Measurements from ENCODE around the gene PPP1R37.

Gene PPP1R37

GRCh38 chr19:45123440-45123850 lies 30.5 kb downstream of the PPP1R37 start:
- Histone ChIP-seq H3K36me3 (ENCODE audit: control insufficient read depth, low read depth, low read length) (no peaks in the 10 kb centered on the region), H3K9me3 (ENCODE audit: control insufficient read depth, low read depth, low read length) (no peaks in the 10 kb centered on the region), H3K27me3 (ENCODE audit: control insufficient read depth, insufficient read depth, low read length) (no peaks in the 10 kb centered on the region), H3K4me3 (ENCODE audit: low read length) (no peak overlapping the region), H3K9ac (ENCODE audit: low read length) (no peak overlapping the region), H3K27ac (ENCODE audit: low read length) (no peak overlapping the region), H3K4me1 (ENCODE audit: control insufficient read depth, low read depth, low read length) (no peaks in the 10 kb centered on the region)

- H3K4me1 ChIP-seq (ENCODE audit: control insufficient read depth, low read depth, low read length) = no peaks in the 10 kb centered on the region
- no peak overlapping the region for H3K27ac ChIP-seq (ENCODE audit: low read length)
- no peaks in the 10 kb centered on the region for H3K27me3 ChIP-seq (ENCODE audit: control insufficient read depth, insufficient read depth, low read length)
- no peaks in the 10 kb centered on the region for H3K36me3 ChIP-seq (ENCODE audit: control insufficient read depth, low read depth, low read length)
- H3K4me3 ChIP-seq (ENCODE audit: low read length) = no peak overlapping the region
- no peaks in the 10 kb centered on the region for H3K9me3 ChIP-seq (ENCODE audit: control insufficient read depth, low read depth, low read length)
- no peak overlapping the region for H3K9ac ChIP-seq (ENCODE audit: low read length)
These were observed 31.0 kb downstream of the PPP1R37 start for GRCh38 chr19:45124021-45124420.

- Histone ChIP-seq H3K27me3 (ENCODE audit: control insufficient read depth, insufficient read depth, low read length) (no peaks in the 10 kb centered on the region), H3K27ac (ENCODE audit: low read length) (no peak overlapping the region), H3K36me3 (ENCODE audit: control insufficient read depth, low read depth, low read length) (no peaks in the 10 kb centered on the region), H3K9ac (ENCODE audit: low read length) (no peak overlapping the region), H3K9me3 (ENCODE audit: control insufficient read depth, low read depth, low read length) (no peaks in the 10 kb centered on the region), H3K4me1 (ENCODE audit: control insufficient read depth, low read depth, low read length) (no peaks in the 10 kb centered on the region), H3K4me3 (ENCODE audit: low read length) (no peak overlapping the region)
These were observed 32.4 kb downstream of the PPP1R37 start for GRCh38 chr19:45125360-45125759.

- Histone ChIP-seq H3K27me3 (ENCODE audit: control insufficient read depth, insufficient read depth, low read length) (no peaks in the 10 kb centered on the region), H3K4me3 (ENCODE audit: low read length) (no peak overlapping the region), H3K27ac (ENCODE audit: low read length) (no peak overlapping the region), H3K9me3 (ENCODE audit: control insufficient read depth, low read depth, low read length) (no peaks in the 10 kb centered on the region), H3K36me3 (ENCODE audit: control insufficient read depth, low read depth, low read length) (no peaks in the 10 kb centered on the region), H3K9ac (ENCODE audit: low read length) (no peak overlapping the region), H3K4me1 (ENCODE audit: control insufficient read depth, low read depth, low read length) (peaks cover 5% of the 10 kb centered on the region)
These were observed 33.1 kb downstream of the PPP1R37 start for GRCh38 chr19:45125975-45126493.

GRCh38 chr19:45126654-45127053 lies 33.7 kb downstream of the PPP1R37 start:
- no peak overlapping the region for H3K9ac ChIP-seq (ENCODE audit: low read length)
- H3K27me3 ChIP-seq (ENCODE audit: control insufficient read depth, insufficient read depth, low read length) = no peaks in the 10 kb centered on the region
- no peak overlapping the region for H3K4me3 ChIP-seq (ENCODE audit: low read length)
- no peaks in the 10 kb centered on the region for H3K9me3 ChIP-seq (ENCODE audit: control insufficient read depth, low read depth, low read length)
- H3K27ac ChIP-seq (ENCODE audit: low read length) = no peak overlapping the region
- H3K36me3 ChIP-seq (ENCODE audit: control insufficient read depth, low read depth, low read length) = no peaks in the 10 kb centered on the region
- peaks cover 5% of the 10 kb centered on the region for H3K4me1 ChIP-seq (ENCODE audit: control insufficient read depth, low read depth, low read length)

GRCh38 chr19:45128146-45128545 lies 35.2 kb downstream of the PPP1R37 start:
- Histone ChIP-seq H3K36me3 (ENCODE audit: control insufficient read depth, low read depth, low read length) (no peaks in the 10 kb centered on the region), H3K9ac (ENCODE audit: low read length) (no peak overlapping the region), H3K4me3 (ENCODE audit: low read length) (no peak overlapping the region), H3K27ac (ENCODE audit: low read length) (no peak overlapping the region), H3K27me3 (ENCODE audit: control insufficient read depth, insufficient read depth, low read length) (no peaks in the 10 kb centered on the region), H3K9me3 (ENCODE audit: control insufficient read depth, low read depth, low read length) (no peaks in the 10 kb centered on the region), H3K4me1 (ENCODE audit: control insufficient read depth, low read depth, low read length) (peaks cover 5% of the 10 kb centered on the region)

- H3K27me3 ChIP-seq (ENCODE audit: control insufficient read depth, insufficient read depth, low read length) = no peaks in the 10 kb centered on the region
- peaks cover 5% of the 10 kb centered on the region for H3K4me1 ChIP-seq (ENCODE audit: control insufficient read depth, low read depth, low read length)
- H3K9me3 ChIP-seq (ENCODE audit: control insufficient read depth, low read depth, low read length) = no peaks in the 10 kb centered on the region
- no peak overlapping the region for H3K27ac ChIP-seq (ENCODE audit: low read length)
- H3K4me3 ChIP-seq (ENCODE audit: low read length) = no peak overlapping the region
- H3K9ac ChIP-seq (ENCODE audit: low read length) = no peak overlapping the region
- no peaks in the 10 kb centered on the region for H3K36me3 ChIP-seq (ENCODE audit: control insufficient read depth, low read depth, low read length)
These were observed 35.8 kb downstream of the PPP1R37 start for GRCh38 chr19:45128806-45129205.

GRCh38 chr19:45130236-45130635 lies 37.3 kb downstream of the PPP1R37 start:
- no peaks in the 10 kb centered on the region for H3K36me3 ChIP-seq (ENCODE audit: control insufficient read depth, low read depth, low read length)
- no peak overlapping the region for H3K9ac ChIP-seq (ENCODE audit: low read length)
- H3K27me3 ChIP-seq (ENCODE audit: control insufficient read depth, insufficient read depth, low read length) = no peaks in the 10 kb centered on the region
- no peaks in the 10 kb centered on the region for H3K9me3 ChIP-seq (ENCODE audit: control insufficient read depth, low read depth, low read length)
- no peak overlapping the region for H3K4me3 ChIP-seq (ENCODE audit: low read length)
- no peak overlapping the region for H3K27ac ChIP-seq (ENCODE audit: low read length)
- H3K4me1 ChIP-seq (ENCODE audit: control insufficient read depth, low read depth, low read length) = peaks cover 5% of the 10 kb centered on the region

GRCh38 chr19:45130888-45131615 lies 38.1 kb downstream of the PPP1R37 start:
- Histone ChIP-seq H3K36me3 (ENCODE audit: control insufficient read depth, low read depth, low read length) (no peaks in the 10 kb centered on the region), H3K27me3 (ENCODE audit: control insufficient read depth, insufficient read depth, low read length) (no peaks in the 10 kb centered on the region), H3K9ac (ENCODE audit: low read length) (no peak overlapping the region), H3K4me3 (ENCODE audit: low read length) (no peak overlapping the region), H3K4me1 (ENCODE audit: control insufficient read depth, low read depth, low read length) (peaks cover 5% of the 10 kb centered on the region), H3K27ac (ENCODE audit: low read length) (no peak overlapping the region), H3K9me3 (ENCODE audit: control insufficient read depth, low read depth, low read length) (no peaks in the 10 kb centered on the region)

GRCh38 chr19:45133661-45134060 lies 40.7 kb downstream of the PPP1R37 start:
- H3K27me3 ChIP-seq (ENCODE audit: control insufficient read depth, insufficient read depth, low read length) = no peaks in the 10 kb centered on the region
- H3K4me1 ChIP-seq (ENCODE audit: control insufficient read depth, low read depth, low read length) = peaks cover 13% of the 10 kb centered on the region
- H3K9me3 ChIP-seq (ENCODE audit: control insufficient read depth, low read depth, low read length) = no peaks in the 10 kb centered on the region
- no peak overlapping the region for H3K9ac ChIP-seq (ENCODE audit: low read length)
- H3K36me3 ChIP-seq (ENCODE audit: control insufficient read depth, low read depth, low read length) = no peaks in the 10 kb centered on the region
- H3K27ac ChIP-seq (ENCODE audit: low read length) = no peak overlapping the region
- no peak overlapping the region for H3K4me3 ChIP-seq (ENCODE audit: low read length)

GRCh38 chr19:45135176-45135885 lies 42.4 kb downstream of the PPP1R37 start:
- Histone ChIP-seq H3K27ac (ENCODE audit: low read length) (no peak overlapping the region), H3K4me1 (ENCODE audit: control insufficient read depth, low read depth, low read length) (peaks cover 13% of the 10 kb centered on the region), H3K9me3 (ENCODE audit: control insufficient read depth, low read depth, low read length) (no peaks in the 10 kb centered on the region), H3K9ac (ENCODE audit: low read length) (no peak overlapping the region), H3K4me3 (ENCODE audit: low read length) (no peak overlapping the region), H3K27me3 (ENCODE audit: control insufficient read depth, insufficient read depth, low read length) (no peaks in the 10 kb centered on the region), H3K36me3 (ENCODE audit: control insufficient read depth, low read depth, low read length) (no peaks in the 10 kb centered on the region)

All from iPS-18a (cell line).